Osteocyte (in vitro differentiated cells): Measurements from ENCODE around the gene BTBD16. TPM values are rescaled to one million over a fixed set of nuclear protein-coding genes. Genes with fewer than 3 reads are reported as not detected.

ENCODE experiments used
- DNase-seq: peaks from one replicate; pipeline ENCODE4 v3.0.0; 2021; ENCODE audit warnings: mixed read lengths; ENCODE audit not compliant: unreplicated experiment; ENCODE audit errors: extremely low spot score
- H3K27ac Mint-ChIP-seq: one replicate; pipeline ENCODE4 v1.8.0; 2021; ENCODE audit warnings: mild to moderate bottlenecking, mixed read lengths; ENCODE audit not compliant: unreplicated experiment
- H3K27me3 Mint-ChIP-seq: one replicate; pipeline ENCODE4 v1.8.0; 2021; ENCODE audit warnings: mixed read lengths; ENCODE audit not compliant: unreplicated experiment
- H3K36me3 Mint-ChIP-seq: one replicate; pipeline ENCODE4 v1.8.0; 2021; ENCODE audit warnings: mixed read lengths; ENCODE audit not compliant: unreplicated experiment
- H3K4me1 Mint-ChIP-seq: one replicate; pipeline ENCODE4 v1.8.0; 2021; ENCODE audit warnings: mixed read lengths; ENCODE audit not compliant: unreplicated experiment
- H3K4me3 Mint-ChIP-seq: one replicate; pipeline ENCODE4 v1.8.0; 2021; ENCODE audit warnings: mild to moderate bottlenecking, moderate library complexity, mixed read lengths; ENCODE audit not compliant: unreplicated experiment
- H3K9me3 Mint-ChIP-seq: one replicate; pipeline ENCODE4 v1.8.0; 2021; ENCODE audit warnings: mixed read lengths; ENCODE audit not compliant: unreplicated experiment
- CTCF ChIP-seq: fragments of 200-600 bp; sonication (generic); IDR thresholded peaks from 2 replicates; pipeline ENCODE4 v1.5.0; 2021; ENCODE audit warnings: antibody characterized with exemption, mild to moderate bottlenecking, moderate library complexity
- total RNA-seq: library from RNA; stranded (reverse); gene quantifications from 2 replicates; pipeline ENCODE4 v1.2.1, GENCODE V29; 2021

The BTBD16 gene
- total RNA-seq, 1 donor from 2014 or later, result not detected

DNA sequence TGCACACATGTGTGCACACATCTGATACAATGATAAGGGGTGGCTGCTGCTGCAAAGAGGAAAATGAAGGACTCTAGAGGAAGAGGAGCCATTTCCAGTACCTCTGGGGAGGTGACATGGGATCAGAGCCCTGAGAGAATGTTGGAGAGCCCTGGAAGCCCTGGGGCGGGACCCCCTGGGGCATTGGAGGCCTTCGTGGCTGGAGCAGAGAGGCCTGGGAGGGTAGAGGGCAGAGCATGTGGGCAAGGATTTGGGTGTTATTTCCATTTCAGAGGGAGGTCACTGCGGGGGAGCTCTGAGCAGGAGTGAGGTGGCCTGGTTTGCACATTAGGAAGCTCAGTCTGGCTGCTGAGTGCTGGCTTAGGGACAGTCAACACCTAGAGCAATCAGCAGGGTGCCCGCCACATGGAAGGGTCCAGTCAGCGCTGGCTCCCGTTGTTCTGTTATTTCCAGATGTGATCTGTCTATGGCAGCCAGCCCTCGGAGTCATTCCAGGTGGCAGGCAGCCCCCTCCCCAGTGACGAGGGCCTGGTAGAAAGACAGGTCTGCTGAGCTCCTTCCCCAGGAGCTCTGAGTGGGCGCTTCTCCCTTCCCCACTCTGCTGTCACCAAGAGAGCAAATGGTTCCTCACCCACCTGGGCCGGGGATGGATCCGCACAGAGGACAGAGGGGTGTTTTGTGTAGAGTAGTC lies 24.1 kb upstream of the BTBD16 start:
- DNase-seq, result no peak
- H3K27me3 Mint-ChIP-seq, result no peaks in the 10 kb centered on the region

DNA sequence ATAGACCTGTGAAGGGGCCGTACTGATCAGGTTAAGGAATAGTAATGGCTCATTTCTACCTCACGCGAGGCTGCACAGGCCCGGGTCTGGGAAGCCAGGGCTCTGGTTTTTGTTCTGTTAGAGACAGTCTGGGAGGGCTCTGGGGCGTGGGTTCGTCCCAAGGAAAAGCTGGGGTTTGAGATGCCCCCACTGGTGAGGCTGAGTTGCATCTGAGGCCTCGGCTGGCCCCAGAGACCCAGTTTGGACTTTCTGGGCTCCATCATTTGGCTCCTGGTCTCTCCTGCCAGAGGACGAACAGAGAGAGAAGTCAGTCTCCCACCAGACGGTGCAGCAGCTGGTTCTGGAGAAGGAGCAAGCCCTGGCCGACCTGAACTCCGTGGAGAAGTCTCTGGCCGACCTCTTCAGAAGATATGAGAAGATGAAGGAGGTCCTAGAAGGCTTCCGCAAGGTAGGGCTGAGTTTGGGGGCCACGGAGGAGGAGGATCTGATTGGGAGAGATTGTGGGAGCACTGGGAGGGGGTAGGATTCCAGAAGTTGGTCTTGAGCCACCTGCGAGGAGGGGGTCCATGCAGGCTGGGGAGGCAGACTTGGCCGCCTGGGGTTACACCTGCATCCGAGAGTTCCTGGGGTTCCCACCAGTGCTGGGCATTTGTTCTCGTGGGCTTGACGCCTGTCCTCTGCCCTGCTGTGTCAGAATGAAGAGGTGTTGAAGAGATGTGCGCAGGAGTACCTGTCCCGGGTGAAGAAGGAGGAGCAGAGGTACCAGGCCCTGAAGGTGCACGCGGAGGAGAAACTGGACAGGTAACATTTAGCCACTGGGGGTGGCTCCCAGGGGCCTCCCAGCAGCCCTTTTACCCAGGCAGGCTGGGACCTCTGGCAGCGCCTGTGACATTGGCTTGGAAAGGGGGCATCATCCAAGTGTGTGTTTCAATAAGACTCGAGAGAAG lies 22.5 kb upstream of the BTBD16 start:
- Mint-ChIP-seq H3K36me3 (peaks cover 39% of the 10 kb centered on the region), H3K27ac (no peak overlapping the region), H3K4me1 (peaks cover 4% of the 10 kb centered on the region), H3K4me3 (no peak overlapping the region), H3K27me3 (no peaks in the 10 kb centered on the region), H3K9me3 (no peaks in the 10 kb centered on the region)
- TF ChIP-seq CTCF, result no peak
- DNase-seq, result no peak

More for the DNA sequence above, 24.1 kb upstream of the BTBD16 start:
- Mint-ChIP-seq H3K4me1 (peaks cover 4% of the 10 kb centered on the region), H3K27ac (no peak overlapping the region), H3K36me3 (peaks cover 39% of the 10 kb centered on the region), H3K4me3 (no peak overlapping the region), H3K9me3 (no peaks in the 10 kb centered on the region)
- TF ChIP-seq CTCF, result no peak

DNA sequence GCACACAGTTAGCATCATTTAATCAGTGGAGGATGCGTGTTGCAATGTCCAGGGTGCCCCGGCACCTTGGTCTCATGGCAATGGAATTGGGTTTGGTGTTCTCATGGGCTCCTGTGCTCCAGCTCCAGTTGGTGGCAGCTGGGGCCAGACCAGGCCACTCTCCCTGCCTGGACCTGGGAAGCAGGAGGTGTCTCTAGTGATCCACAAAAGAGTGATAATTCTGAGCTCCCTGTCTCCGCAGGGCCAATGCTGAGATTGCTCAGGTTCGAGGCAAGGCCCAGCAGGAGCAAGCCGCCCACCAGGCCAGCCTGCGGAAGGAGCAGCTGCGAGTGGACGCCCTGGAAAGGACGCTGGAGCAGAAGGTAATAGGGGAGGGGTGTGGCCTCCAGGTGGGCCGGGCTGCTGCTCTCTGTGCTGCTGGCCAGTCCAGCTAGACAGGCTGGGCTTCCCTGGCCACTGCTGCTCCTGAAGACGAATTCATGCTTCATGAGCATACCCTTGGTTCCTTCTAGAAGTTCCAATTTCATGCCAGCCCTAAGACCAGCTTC lies 21.7 kb upstream of the BTBD16 start:
- no peak for DNase-seq
- peaks cover 4% of the 10 kb centered on the region for H3K4me1 Mint-ChIP-seq
- H3K9me3 Mint-ChIP-seq, result no peaks in the 10 kb centered on the region

DNA sequence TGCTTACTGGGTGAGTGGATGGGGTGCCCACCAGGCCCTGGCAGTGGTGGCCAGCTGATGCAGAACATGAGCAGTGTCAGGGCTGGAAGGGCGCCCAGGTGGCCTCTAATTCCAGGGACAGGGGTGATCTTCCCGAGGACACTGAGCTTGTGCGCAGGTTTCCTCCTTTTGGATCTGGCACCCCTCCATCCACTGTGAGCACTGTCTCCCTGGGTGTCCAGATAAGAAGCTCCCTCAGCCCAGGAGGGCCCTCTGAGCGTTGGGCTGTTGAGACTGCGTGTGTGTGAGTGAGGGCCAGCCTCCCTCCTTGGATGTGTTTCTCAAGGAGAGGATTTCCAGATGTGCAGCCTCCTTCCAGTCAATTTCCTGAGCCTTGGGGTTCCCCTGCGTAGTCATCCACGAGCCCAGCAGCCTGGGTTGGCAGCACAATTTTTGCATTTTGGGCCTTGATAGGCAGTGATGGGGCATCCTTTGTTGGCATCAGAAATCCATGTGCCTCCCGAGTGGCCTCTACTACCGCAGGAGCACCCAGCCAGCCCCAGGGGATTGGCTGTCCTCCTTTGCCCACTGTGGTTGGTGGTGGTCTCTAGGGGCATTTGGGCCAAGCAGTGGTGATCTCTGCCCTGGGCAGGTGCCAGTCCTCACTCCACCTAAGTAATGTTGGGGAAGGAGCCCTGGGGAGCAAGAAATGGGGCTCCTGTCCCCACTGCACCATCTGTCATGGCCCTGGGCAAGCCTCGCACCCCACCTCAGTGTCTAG lies 20.9 kb upstream of the BTBD16 start:
- Mint-ChIP-seq H3K36me3 (peaks cover 41% of the 10 kb centered on the region), H3K9me3 (no peaks in the 10 kb centered on the region), H3K4me3 (no peak overlapping the region), H3K27me3 (no peaks in the 10 kb centered on the region), H3K4me1 (peaks cover 4% of the 10 kb centered on the region), H3K27ac (no peak overlapping the region)
- TF ChIP-seq CTCF, result no peak
- no peak for DNase-seq

More for the DNA sequence above, 21.7 kb upstream of the BTBD16 start:
- TF ChIP-seq CTCF, result no peak
- Mint-ChIP-seq H3K27me3 (no peaks in the 10 kb centered on the region), H3K4me3 (no peak overlapping the region), H3K27ac (no peak overlapping the region), H3K36me3 (peaks cover 44% of the 10 kb centered on the region)
